DMS 273 treated with DMSO at 0.1 percent for 48 hours (cell line): ENCODE data around the gene UFSP2.

Experiments
- DNase-seq: peaks from one replicate; lab custom pipeline; 2025; lab: John Stamatoyannopoulos, UW

The UFSP2 gene

GRCh38 chr4:185352741-185353140 is 73.0 kb downstream of the UFSP2 start:
- no peak for DNase-seq

- no peak for DNase-seq
Observed at GRCh38 chr4:185352202-185352601, 73.6 kb downstream of the UFSP2 start.

DNA sequence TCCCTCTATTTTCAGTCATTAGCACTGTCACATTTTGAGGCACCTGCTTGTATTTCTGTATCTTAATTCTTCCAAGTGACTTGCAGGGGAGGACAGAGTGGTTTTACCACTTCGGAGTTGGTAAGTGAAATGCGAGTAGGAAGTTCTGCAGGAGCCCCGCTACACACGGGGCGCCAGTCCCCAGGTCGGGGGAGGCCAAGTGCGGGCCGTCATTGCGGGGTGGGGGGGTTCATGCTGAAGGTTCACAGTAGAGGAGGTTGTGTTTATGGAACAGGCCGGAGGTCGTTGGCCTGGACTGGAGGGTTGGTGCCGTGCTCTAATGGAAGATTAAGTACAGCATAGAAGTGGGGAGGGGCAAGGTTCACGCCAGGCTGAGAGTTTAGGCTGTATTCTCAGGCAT is 74.1 kb downstream of the UFSP2 start:
- DNase-seq, result no peak
